ENCODE results near the gene RRP1.

GRCh38 chr21:43751955-43752591 lies 37.3 kb upstream of the RRP1 start:
- TF ChIP-seq CTCF (IDR thresholded peaks at IDR 0.05) (no peak), POLR2A (IDR thresholded peaks at IDR 0.05) (no peak), EP300 (IDR thresholded peaks at IDR 0.05) (no peak)
